Kidney (tissue), 14 donors: ENCODE data around the gene GRWD1. TPM values are rescaled to one million over a fixed set of nuclear protein-coding genes. Genes with fewer than 3 reads are reported as not detected.
A peak's percentile ranks its signal among the peaks of the same experiment; 100 is the strongest.

Source experiments
- DNase-seq, 5 donors: peaks; one replicate each; pipeline ENCODE4 v3.0.0-alpha.2; 2013 to 2020
- FAIRE-seq: peaks from 2 replicates; lab custom pipeline; 2012; peaks lifted over from hg19 to GRCh38; lab: Jason Lieb, UNC
- H3K27ac ChIP-seq, 2 donors: one replicate each; pipeline ENCODE4 v1.7.0; 2013; ENCODE audit warnings: low read depth in 2 of 2, low read length in 2 of 2, inconsistent platforms in 1 of 2
- H3K27me3 ChIP-seq: one replicate; pipeline ENCODE4 v1.7.1; 2013; ENCODE audit warnings: low read length, inconsistent platforms; ENCODE audit not compliant: control insufficient read depth, insufficient read depth
- H3K36me3 ChIP-seq, 3 donors: one replicate each; pipeline versions ENCODE4 v1.7.0 to v1.7.1; 2013; ENCODE audit warnings: low read length in 3 of 3, control low read depth in 1 of 3, inconsistent platforms in 1 of 3; ENCODE audit not compliant: insufficient read depth in 3 of 3, control insufficient read depth in 2 of 3
- H3K4me1 ChIP-seq, 3 donors: one replicate each; pipeline versions ENCODE4 v1.7.0 to v1.7.1; 2013; ENCODE audit warnings: low read length in 3 of 3, inconsistent platforms in 1 of 3, low read depth in 1 of 3; ENCODE audit not compliant: control insufficient read depth in 2 of 3, insufficient read depth in 2 of 3
- H3K4me3 ChIP-seq, 3 donors: one replicate each; pipeline versions ENCODE4 v1.7.0 to v1.8.1; 2013; ENCODE audit warnings: low read length in 3 of 3, control low read depth in 1 of 3, inconsistent platforms in 1 of 3
- H3K9ac ChIP-seq, 3 donors: one replicate each; pipeline versions ENCODE4 v1.7.0 to v1.7.1; 2013; ENCODE audit warnings: low read length in 3 of 3, control low read depth in 1 of 3, inconsistent platforms in 1 of 3
- H3K9me3 ChIP-seq, 3 donors: one replicate each; pipeline versions ENCODE4 v1.7.0 to v1.7.1; 2013; ENCODE audit warnings: low read length in 3 of 3, control low read depth in 1 of 3, inconsistent platforms in 1 of 3; ENCODE audit not compliant: control insufficient read depth in 2 of 3, insufficient read depth in 1 of 3
- intact Hi-C: fragments of 100-400 bp; cut with DNase I; formaldehyde crosslinking; loops from one replicate; pipeline ENCODE4 v1.11.1; 2022
- polyA plus RNA-seq: library from polyadenylated mRNA; stranded (reverse); fragments of 350-450 nt; fragmentation: Illumina TruSeq; extraction: RNeasy Lipid Tissue Mini Kit (QIAGEN cat#74804); gene quantifications from one replicate; pipeline ENCODE4 v1.2.3, GENCODE V29; 2014; ENCODE audit warnings: low read depth, low replicate concordance; ENCODE audit not compliant: insufficient read depth
- total RNA-seq: library from RNA; stranded (reverse); fragmentation: NEBNext Ultra II Directional; extraction: Animal tissue kit (Norgen Biotek cat#: 25700); gene quantifications from one replicate; pipeline ENCODE4 v1.2.1, GENCODE V29; 2021
- TF ChIP-seq, protein P1 (sequence below): IDR thresholded peaks from 3 replicates; pipeline ENCODE4 v1.5.1; 2012; ENCODE audit warnings: mild to moderate bottlenecking, moderate library complexity, borderline replicate concordance; ENCODE audit not compliant: insufficient read depth; ENCODE audit errors: extremely low read depth
- donor health status: control.
- donor health status: control.
- donor health status: control.
- donor health status: control.
- donor health status: control.
- donor health status: DM: yes; HTN: yes; CAD: no.
- donor health status: Normal renal cell carcinoma (clear cell type).

GRWD1 gene
- total and polyA plus RNA-seq, 2 donors from 2014 or later = 19.0 to 34.0 TPM

GRCh38 chr19:48481846-48482639 lies 36.3 kb downstream of the GRWD1 start:
- DNase-seq (no peak), FAIRE-seq (no peak)
- Histone ChIP-seq H3K4me1 (peaks cover 0 to 6% (median 0%) of the 10 kb centered on the region in 3 donors), H3K27me3 (no peaks in the 10 kb centered on the region), H3K9ac (no peak overlapping the region), H3K36me3 (peaks cover 0 to 5% (median 1%) of the 10 kb centered on the region in 3 donors), H3K9me3 (no peaks in the 10 kb centered on the region), H3K4me3 (no peak overlapping the region), H3K27ac (no peak overlapping the region)
- TF ChIP-seq, protein P1, sequence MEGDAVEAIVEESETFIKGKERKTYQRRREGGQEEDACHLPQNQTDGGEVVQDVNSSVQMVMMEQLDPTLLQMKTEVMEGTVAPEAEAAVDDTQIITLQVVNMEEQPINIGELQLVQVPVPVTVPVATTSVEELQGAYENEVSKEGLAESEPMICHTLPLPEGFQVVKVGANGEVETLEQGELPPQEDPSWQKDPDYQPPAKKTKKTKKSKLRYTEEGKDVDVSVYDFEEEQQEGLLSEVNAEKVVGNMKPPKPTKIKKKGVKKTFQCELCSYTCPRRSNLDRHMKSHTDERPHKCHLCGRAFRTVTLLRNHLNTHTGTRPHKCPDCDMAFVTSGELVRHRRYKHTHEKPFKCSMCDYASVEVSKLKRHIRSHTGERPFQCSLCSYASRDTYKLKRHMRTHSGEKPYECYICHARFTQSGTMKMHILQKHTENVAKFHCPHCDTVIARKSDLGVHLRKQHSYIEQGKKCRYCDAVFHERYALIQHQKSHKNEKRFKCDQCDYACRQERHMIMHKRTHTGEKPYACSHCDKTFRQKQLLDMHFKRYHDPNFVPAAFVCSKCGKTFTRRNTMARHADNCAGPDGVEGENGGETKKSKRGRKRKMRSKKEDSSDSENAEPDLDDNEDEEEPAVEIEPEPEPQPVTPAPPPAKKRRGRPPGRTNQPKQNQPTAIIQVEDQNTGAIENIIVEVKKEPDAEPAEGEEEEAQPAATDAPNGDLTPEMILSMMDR = no peak
- intact Hi-C loops = loop anchor here (10.0 kb wide), 1 partner anchor 103 kb away; no protein-coding TSS in a partner anchor

DNA sequence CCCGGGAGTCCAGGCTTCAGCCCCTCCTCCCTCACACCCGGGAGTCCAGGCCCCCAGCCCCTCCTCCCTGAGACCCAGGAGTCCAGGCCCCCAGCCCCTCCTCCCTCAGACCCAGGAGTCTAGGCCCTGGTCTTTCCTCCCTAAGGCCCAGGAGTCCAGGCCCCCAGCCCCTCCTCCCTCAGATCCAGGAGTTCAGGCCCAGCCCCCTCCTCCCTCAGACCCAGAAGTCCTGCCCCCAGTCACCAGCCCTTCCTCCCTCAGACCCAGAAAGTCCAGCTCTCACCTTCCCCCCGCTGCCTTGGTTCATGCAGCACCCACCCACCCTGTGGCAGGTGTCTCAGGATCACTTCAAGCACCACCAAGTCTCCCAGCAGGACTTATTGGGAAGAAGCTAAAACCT lies 37.5 kb downstream of the GRWD1 start:
- Histone ChIP-seq H3K4me1 (peaks cover 0 to 9% (median 0%) of the 10 kb centered on the region in 3 donors), H3K36me3 (peaks cover 0 to 4% (median 0%) of the 10 kb centered on the region in 3 donors), H3K9ac (no peak overlapping the region), H3K9me3 (no peaks in the 10 kb centered on the region), H3K27ac (no peak overlapping the region), H3K4me3 (no peak overlapping the region), H3K27me3 (no peaks in the 10 kb centered on the region)
- DNase-seq = peak in 1 of 5 donors; percentile 63
- no peak for FAIRE-seq
- intact Hi-C loops = loop anchor here (10.0 kb wide), 1 partner anchor 102 kb away; no protein-coding TSS in a partner anchor
- TF ChIP-seq, protein P1 = no peak

DNA sequence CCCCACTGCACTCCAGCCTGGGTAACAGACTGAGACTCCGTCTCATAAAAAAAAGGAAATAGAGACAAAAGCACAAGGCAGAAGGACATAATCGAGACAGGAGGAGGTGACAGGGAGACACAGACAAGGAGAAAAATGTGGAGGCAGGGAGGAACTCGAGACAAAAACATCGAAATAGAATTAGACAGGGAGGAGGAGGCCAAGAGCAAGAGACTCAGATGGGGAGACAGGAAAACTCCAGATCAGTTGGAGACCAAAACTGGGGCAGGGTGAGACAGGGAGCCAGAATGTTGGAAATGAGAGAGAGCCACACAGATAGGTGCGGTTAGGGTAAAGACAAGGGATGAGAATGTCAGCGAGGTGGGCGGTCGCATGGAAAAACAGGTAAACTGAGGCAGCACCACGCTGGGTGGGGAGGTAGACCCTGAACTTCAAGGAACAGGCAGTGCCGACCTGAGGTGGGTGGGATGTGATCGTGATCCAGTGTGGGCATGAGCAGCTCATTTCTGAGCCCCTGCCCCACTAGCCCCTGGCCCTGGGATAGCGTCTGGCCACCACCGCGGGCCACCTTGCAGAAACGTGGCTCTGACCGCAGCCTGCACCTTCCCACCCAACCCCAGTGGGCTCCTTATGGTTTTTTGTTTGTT lies 38.6 kb downstream of the GRWD1 start:
- peaks cover 0 to 2% (median 0%) of the 10 kb centered on the region in 3 donors for H3K36me3 ChIP-seq
- H3K4me3 ChIP-seq = no peak overlapping the region
- H3K4me1 ChIP-seq = peaks cover 0 to 9% (median 0%) of the 10 kb centered on the region in 3 donors
- DNase-seq (no peak), FAIRE-seq (no peak)
- no peak overlapping the region for H3K27ac ChIP-seq
- no peaks in the 10 kb centered on the region for H3K9me3 ChIP-seq
- no peaks in the 10 kb centered on the region for H3K27me3 ChIP-seq
- H3K9ac ChIP-seq = no peak overlapping the region
- intact Hi-C loops = loop anchor here (10.0 kb wide), 1 partner anchor 100 kb away; no protein-coding TSS in a partner anchor
- TF ChIP-seq, protein P1 = no peak
